Measurements from ENCODE around the gene DOCK9.

Gene DOCK9

DNA sequence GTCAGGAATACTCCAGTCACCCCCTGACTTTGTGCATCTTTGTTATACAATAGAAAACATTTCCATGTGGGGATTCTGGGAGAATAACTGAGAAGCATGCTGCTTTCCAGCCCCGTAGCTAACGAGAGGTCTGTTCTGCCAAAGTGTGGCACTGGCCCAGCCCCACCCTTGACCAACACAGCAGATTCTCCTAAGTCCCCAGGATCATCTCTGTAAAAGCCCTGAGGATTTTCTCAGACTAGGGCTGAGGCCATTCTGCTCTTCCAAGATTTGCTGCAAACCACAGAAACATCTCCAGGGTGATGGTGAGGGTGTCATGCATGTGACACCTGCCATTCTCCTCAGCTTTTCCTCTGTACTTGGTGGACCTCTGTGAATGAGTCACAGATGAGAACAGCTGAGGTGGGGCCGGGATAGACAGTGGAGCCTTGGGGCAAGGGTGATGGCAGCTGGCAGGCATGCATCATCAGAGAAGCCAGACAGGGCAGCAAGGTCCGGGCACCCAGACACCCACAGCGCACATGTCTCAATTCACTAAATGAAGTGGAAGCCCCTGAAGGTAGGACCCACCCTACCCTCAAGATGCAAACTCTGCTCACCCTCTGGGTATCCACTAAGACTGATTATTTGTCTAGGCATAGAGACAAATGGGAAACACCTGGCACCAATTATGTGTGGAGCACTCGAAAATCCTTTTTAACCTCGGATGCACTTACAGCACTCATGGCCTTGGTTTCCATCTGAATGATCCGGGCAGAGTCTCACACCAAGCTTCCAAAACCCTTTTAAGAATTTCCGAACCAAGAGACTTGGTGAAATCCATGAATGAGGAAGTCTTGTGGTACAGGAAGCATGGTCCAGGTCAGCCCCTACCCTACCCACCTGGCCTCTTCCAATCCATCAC lies 20.1 kb upstream of the DOCK9 start:
- DNase-seq = no peak

DNA sequence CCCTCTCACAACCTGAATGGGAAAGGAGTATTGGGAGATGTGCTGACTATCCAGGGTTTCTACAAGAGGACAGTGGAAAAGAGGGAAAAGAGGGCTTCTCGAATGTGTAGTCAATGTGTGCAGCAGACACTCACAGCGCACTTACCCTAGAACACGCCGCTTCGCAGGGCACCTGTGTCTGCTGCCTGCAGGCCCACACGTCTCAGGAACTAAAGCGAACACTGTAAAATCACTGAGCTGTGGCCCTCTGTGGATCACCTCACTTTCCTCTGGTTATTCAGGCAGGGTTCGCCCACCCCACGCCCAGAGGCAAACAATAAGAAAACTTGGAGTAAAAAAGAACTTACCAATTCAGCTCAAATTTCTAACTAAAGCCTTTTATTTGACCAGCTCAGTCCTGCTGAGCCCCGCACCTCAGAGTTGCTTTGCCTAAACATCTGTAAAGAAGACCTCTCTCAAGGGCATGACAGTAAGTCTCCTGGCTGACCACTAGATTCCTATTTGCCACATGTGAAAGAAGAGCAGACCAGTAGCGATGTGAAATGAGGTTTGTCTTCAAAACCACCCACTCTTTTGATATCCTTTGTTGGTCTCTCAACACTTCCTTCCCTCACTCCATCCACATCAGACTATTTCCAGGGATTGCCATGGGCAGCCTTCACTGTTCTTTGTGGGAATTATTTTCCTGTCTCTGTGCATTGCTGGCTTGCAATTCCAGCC lies 19.3 kb upstream of the DOCK9 start:
- no peak for DNase-seq

DNA sequence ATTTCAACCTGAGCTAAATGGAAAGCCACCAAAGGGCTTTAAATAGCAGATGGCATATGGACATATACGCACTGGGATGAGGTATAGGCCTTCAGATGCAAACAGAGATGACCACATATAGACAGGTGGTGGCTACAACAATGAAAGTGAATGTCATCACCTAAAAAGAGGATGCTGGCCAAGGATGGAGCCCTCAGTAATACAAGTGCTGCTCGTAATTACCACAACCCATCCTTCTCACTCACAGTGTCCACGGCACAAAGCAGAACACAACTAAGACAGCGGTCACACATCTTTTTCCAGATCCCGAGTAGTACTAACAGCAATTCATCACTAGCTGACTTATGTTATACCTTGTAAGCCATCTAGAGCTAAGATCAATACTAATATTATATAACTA lies 18.2 kb upstream of the DOCK9 start:
- no peak for DNase-seq

DNA sequence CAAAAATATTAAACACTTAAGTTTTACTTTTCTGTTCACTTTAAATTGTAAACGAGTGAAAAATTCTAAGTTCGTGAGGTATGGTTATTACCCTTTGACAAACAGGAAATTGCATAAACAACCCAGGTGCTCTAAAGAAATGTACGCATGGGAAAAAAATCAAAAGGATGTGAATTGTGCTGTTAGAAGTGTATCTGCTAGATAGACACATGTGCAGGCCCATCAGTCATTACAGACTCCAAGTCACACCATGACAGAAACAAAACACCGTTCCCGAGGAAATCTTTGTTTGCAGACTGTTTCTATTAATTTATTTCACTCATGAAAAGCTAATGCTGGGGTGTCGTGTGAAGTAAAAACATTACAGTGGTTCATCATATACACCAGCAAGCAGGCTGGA lies 17.0 kb upstream of the DOCK9 start:
- DNase-seq = no peak

DNA sequence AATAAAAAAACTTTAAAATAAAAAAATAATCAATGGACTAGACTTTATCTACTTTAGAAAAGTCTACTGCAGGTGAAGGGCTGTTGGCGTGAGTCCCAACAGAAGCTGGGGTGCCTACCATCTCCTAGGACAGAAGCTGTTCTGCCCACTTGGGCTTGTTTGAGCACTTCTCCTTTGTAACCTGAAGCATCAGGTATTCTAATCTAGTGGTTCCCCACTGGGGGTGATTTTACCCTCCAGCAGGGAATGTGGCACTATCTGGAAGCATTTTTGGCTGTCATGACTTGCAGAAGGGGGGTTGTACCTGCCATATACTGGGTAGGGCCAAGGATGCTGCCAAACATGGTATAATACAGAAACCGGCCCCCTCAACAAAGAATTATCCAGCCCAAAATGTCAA lies 16.2 kb upstream of the DOCK9 start:
- DNase-seq = no peak

DNA sequence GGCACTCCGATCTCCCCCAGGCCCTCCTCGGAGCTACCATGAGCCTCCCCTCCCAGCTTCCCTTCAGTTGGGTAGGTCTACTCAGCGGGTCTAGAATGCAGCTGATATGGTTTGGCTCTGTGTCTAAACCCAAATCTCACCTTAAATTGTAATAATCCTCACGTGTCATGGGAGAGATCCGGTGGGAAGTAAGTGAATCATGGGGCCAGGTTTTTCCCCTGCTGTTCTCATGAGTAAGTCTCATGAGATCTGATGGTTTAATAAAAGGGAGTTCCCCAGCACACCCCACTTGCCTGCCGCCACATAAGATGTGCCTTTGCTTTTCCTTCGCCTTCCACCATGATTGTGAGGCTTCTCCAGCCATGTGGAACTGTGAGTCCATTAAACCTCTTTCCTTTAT lies 14.5 kb upstream of the DOCK9 start:
- DNase-seq = no peak

DNA sequence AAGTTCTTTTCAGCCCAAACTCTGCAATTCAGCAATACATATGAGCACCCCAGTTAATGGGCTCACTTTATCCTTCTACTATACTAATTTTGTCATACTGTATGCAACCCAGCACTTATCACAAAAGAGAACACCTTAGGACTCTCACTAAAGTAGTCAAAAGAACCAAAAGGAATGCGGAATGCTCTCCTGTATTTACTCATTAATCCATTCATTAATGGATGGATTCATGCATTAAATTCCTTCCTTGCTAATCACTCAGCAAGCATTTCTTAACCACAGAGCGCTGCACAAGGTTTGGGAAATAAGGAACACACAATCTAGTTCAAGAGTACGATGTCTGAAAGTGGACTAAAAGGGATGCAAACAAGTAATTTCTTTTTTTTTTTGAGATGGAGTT lies 12.8 kb upstream of the DOCK9 start:
- no peak for DNase-seq

DNA sequence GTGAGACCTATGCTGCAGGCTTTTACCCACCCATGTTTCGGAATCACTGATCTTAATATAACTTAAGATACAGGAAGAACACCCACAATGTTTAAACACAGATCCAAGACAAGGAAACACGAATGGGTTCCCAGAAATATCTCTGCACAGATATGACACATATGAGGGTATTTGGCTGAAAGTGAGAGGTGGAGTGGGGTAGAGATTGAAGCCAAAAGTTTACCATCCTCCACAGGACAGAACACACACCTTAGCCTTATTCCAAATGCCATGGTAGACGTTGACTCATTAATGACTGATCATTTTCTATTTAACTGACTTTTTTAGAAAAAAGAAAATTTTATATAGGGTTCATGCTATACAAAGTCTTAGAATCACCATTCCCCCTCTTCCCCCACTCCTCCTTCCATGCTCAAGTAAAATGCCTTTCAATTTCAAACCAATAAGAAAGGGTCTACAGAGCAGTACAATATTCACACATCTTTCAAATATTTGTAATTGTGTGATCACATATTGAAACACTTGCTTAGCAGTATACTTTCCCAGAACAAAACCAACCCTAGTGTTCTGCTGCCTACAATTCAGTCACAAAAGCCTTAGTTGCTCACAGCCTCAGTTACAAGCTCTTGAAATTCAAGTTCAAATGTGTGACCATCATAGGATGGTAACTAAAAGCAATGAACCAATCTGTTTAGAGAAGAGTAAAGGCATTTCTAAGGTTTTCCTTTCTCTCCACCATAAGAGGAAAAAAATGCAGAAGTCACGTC lies 11.8 kb upstream of the DOCK9 start:
- no peak for DNase-seq

DNA sequence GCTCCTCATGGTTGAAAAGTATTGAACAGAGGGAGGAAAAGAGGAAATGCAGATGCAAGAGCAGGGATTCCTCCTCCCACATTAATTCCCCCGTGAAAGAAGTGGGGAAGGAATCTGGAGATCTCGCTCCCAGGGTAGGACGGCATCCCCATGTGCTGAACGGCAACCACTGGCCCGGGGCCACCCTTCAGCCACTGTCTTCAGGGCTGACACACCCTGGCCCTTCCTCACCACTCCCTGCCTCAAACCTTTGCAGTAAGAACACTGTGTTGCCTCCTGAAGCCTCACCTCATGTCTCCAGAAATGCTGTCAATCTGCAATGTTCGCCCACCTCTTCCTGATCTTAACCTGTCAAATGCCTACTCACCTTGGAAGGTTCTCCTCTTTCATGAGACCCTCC lies 10.9 kb upstream of the DOCK9 start:
- DNase-seq = no peak

DNA sequence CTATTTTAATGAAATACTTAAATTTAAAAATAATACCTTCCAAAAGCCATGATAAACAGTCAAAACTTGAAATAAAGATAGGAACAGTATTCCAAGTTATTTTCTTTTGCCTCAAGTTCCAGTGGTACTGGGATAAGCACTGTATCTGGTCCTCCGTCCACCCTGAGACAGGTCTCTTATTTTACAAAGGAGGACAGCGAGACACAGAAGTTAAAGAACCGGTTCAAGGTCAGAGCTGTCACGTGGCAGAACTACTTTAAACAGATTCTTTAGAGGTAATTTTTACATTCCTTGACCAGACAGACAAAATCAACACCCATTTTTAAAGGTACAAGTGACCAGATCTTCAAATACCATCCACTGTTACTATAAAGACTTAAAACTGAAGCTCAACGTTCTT lies 10.4 kb upstream of the DOCK9 start:
- DNase-seq = no peak

DNA sequence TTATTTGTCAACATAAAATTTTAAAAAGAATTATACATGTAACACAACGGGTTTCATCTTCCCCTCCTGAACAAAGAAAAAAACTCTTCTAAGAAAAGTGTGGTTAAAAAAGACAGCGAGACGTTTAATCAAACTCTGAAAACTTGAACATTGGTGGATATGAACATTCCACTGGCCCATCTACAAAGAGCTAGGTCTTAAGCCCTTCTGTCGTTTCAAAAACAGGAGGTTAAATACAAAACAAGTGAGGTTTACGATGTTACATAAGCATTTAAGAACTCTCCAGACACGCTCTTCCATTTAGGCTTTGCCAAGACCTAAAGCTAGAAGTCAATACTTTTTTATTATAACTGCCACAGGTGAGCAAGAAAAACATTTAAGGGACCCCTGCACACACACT lies 9.4 kb upstream of the DOCK9 start:
- no peak for DNase-seq

DNA sequence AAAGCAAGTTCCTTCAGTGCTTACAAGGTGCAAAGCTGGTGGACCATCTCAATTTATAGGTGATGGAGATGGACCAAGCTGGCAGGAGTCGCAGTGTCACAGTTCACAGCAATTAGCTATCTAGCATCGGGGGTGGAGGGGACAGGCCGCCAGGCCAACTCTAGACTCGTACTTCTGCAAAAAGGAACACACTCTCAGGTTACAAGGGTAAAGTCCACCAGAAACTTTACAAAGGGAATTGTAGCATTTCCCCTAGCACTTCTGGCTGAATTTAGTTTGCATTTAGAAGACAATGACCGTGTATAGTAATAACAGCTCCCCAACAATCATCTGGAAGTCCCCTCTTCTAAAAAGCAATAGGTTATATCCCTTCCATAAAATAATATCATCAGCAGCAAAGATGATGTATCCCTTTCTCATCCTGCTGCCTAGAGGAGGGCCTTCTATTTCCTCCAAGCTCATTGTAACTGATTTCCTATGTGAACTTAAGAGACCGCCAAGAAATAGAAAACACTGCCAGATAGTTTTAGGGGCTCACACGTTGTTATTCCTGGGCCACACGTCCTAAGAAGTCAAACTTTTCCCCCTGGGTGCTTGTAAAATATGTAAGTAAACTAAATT lies 8.5 kb upstream of the DOCK9 start:
- DNase-seq = no peak

DNA sequence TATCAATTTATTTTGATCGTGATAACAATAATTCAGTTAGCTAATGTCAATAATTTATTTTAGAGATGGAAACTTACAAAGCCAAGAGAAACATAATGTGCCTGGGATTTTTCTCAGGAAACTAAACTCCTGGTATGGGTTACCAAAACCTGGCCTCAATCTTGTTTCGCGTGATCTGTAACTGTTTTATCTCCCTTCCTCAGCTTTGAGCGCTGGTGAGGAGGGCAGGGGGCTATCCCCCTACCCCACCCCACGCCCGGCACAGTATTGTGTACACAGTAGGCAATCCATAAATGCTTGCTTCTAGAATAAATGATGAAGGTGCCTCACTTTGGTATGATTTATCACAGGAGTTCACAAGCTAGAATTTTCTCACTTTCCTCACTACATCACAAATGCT lies 7.7 kb upstream of the DOCK9 start:
- DNase-seq = no peak

DNA sequence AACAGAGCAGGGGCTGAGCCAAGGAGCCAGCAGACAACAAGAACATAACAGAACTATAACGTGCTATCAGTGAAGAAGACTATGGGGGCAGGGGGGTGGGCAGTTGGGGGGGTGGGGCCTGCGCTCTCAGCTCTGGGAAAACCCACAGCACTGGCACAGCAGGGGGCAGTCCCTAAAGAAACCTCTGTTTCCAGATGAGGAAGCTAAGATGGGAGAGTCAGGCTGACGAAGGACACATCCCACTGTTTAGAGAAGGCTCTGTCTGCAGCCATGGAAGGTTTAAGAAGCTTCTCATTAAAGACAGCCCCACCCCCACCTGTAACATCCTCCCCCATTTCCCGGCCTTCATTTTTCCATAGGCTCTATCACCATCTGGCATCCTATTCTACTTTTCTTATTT lies 7.1 kb upstream of the DOCK9 start:
- DNase-seq = no peak

DNA sequence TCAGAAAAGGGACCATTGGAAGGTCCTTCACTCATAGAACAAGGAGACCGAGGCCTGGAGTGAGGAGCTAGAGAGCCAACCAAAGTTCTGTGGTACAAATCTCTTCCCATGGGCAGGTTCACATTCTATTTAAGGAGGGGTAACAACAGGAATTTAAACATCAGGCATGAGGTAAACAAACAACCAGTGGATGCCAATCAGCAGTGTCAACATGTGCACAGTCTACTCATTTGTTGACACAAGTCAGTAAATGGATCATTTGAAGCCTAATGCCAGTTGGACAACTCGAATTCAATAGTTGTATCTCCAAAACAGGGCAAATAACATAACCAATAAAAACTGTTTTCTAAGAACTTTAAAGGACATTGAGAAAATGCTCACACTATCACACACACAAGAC lies 6.3 kb upstream of the DOCK9 start:
- no peak for DNase-seq

DNA sequence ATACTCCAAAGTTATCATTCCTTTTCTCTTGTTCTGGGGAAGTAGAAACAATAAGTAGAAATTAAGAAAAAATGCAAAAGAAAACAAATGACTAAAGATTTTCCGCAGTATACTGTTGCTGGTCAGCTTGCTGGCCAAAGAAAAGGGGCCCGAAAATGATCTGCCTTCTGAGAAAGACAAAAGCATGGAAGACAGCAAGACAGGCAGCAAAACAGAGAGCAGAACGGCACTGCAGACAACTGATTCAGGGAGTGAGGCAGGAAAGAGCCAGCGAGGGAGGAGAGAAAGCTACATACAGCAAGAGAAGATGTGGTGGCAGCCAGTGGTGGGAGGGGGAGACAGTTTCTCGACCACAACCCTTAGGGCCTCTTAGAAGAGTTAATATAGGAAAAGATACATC lies 5.3 kb upstream of the DOCK9 start:
- no peak for DNase-seq

DNA sequence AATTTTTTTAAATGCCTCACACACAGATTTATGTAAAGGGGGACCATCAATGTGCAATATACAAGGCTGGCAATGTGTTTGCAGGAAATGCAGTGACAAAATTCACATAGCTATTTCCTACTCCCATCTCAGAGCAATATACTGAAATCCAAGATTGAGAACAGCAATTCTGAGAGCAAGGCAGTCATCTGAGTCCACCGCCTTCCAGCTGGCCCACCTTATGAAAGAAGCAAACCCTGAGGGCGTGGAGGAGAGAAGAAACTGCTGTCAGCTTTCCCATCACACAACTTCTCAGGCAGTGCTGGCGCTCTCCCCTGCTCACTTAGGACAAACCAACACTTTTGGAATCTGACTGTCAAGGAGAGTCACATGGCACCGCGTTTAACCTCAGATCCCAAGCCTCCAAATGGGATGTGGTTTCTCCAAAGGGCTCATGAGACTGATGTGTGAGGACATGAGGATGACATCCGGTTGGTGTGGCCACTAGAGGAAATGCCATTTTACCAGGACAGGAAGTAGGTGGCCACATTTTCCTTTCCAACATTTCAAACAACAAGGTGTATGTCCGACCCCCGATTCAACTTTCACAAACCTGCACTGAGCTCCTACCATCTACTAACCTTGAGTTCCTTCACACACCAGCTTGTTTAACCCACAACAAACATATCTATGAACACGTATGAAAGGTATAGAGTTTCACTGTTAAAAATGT lies 3.7 kb upstream of the DOCK9 start:
- DNase-seq = no peak

DNA sequence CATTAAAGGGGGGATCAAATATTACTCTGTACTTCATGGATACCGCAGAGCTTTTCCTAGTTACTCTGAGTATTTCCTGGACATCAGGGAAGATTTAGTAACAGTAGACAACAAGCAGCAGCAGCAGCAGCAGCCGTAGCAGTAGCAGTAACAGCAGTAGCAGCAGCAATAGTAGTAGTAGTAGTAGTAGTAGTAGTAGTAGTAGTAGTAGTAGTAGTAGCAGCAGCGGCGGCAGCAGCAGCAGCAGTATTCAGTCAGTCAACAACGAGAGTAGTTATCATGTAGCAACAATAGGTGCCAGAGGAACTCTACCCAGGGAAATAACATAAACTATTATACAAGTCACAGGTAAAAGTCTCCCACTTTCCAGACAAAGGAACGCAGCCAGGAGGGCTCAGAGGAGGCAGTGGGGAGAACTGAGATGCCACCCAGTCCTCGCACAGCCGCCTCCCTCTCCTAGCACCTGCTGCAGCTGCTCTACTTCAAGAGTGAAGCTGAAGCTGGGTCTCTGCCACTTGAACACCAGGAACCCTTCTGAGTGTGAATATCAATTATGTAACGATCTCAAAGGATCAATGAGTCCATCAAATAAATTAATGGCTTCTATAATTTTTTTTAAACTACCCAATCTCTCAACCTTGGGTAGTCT lies 1.3 kb upstream of the DOCK9 start:
- no peak for DNase-seq

DNA sequence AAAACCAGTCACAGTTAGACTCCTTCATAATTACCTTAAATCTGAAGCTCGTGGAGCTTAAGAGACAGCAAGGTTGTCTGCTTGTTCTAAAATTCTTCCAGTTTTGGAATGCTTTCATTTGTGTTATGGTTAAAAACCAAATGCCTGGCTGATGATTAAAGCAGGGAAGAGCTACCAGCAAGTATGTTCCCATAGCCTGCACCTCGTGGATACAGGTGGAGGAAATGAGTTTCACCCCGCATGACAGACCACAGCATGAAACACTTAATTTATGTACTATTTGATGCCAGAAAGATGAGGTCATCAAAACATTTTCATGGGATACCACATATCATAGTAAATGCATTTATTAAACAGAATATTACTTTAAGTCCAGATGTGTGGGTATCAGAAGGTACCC lies 416 bp upstream of the DOCK9 start:
- DNase-seq = no peak

DNA sequence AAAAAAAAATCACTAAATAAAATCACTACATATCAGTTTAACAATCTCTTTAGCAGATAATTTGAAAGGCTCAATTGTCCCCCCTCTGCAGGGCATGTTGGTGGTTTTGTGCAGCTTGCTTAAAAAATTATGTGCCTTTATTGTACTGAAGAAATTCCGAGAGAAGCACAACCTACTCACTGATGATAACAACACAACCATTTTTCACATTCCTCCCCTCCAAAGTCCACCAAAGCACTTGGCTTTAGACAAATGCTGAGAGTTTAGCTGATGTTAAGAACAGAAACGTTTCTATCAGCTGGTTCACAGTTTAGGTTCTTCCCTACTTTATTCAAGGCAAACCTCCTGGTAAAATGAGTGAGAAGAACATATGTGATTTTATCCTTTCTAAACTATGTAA lies 923 bp downstream of the DOCK9 start:
- DNase-seq = no peak

DNA sequence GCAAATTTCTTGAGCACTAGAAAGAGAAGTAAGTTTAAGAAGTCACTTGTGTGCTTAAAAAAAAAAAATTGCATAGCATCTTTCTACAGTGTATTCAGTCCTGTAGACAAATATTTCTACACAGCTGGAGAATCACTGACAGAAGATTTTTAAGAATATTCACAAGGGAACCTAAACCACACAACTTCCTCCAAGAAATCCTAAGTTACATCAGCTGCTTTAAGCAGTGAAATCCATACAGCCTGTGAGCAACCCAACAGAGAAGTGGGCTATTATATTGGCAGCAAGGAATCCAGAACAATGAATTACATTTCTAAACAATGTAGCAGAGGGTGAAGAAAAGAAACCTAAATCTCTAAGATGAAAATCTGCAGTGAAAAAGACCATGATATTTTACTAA lies 1.5 kb downstream of the DOCK9 start:
- no peak for DNase-seq
